HepG2 (cell line): ENCODE results near the gene PPFIA4. TPM values are rescaled to one million over a fixed set of nuclear protein-coding genes. Genes with fewer than 3 reads are reported as not detected.

ENCODE experiments used
- ATAC-seq: fragments of 200-7000 bp; cut with Tn5 transposase; 3 replicates; pipeline ENCODE4 v1.9.1; 2020; ENCODE audit warnings: mild to moderate bottlenecking, moderate library complexity
- BruUV-seq: library from RNA; stranded (reverse); fragments of 400-500 nt; replicated peaks from 2 replicates; lab custom pipeline; 2021; lab: Mats Ljungman, UMichigan
- CTCF ChIA-PET: fragments of 300-600 bp; formaldehyde crosslinking; extraction: SDS; loops from one replicate; lab custom pipeline; 2021; ENCODE audit warnings: low total read pairs, inconsistent platforms, low intra/inter-chr PET ratio; lab: Yijun Ruan, JAX
- POLR2A ChIA-PET: fragments of 350-600 bp; sonication (Branson Sonifier 250); formaldehyde crosslinking; loops from one replicate; lab custom pipeline; 2020; ENCODE audit warnings: antibody characterized with exemption, inconsistent platforms; lab: Yijun Ruan, JAX
- DNase-seq: peaks from one replicate; pipeline ENCODE4 v3.0.0-alpha.2; 2015; ENCODE audit warnings: low spot score
- FAIRE-seq: peaks from 3 replicates; lab custom pipeline; 2011; peaks lifted over from hg19 to GRCh38; lab: Jason Lieb, UNC
- H2AFZ ChIP-seq: one replicate; pipeline ENCODE4 v1.6.1; 2011; ENCODE audit warnings: low read length, inconsistent platforms
- H3K27ac ChIP-seq: fragments of 300-600 bp; 3 replicates; pipeline ENCODE4 v1.8.0; 2011; ENCODE audit warnings: mixed run types, mild to moderate bottlenecking, mixed read lengths, low read length, inconsistent platforms; ENCODE audit not compliant: insufficient read depth; ENCODE audit errors: extremely low read length
- H3K27me3 ChIP-seq, 2 experiments: fragments of 200-600 bp in 1 of 2; 2 replicates in 1 of 2; 3 replicates in 1 of 2; pipeline versions ENCODE4 v1.6.0 to v1.8.0; 2011; ENCODE audit warnings: low read length in 2 of 2, mild to moderate bottlenecking in 2 of 2, moderate library complexity in 2 of 2, inconsistent platforms in 1 of 2; ENCODE audit not compliant: insufficient read depth in 2 of 2, control insufficient read depth in 1 of 2
- H3K36me3 ChIP-seq, 2 experiments: fragments of 200-600 bp in 1 of 2; replicated peaks in 1 of 2; 2 replicates in 1 of 2; 3 replicates in 1 of 2; pipeline versions ENCODE4 v1.5.1 to v1.8.0; 2011; ENCODE audit warnings: low read length in 2 of 2, inconsistent platforms in 1 of 2; ENCODE audit not compliant: insufficient read depth in 2 of 2, control insufficient read depth in 1 of 2
- H3K4me1 ChIP-seq: 2 replicates; pipeline ENCODE4 v1.5.1; 2012; ENCODE audit warnings: low read length, inconsistent platforms; ENCODE audit not compliant: insufficient read depth
- H3K4me2 ChIP-seq: 2 replicates; pipeline ENCODE4 v1.6.0; 2011; ENCODE audit warnings: low read depth, low read length, inconsistent platforms
- H3K4me3 ChIP-seq, 3 experiments: fragments of 200-600 bp in 1 of 3; sonication (generic), shearing (Covaris generic) in 1 of 3; replicated peaks in 1 of 3; 2 replicates each; pipeline ENCODE4 v1.5.1; 2011 to 2016; ENCODE audit warnings: low read length in 3 of 3, inconsistent platforms in 2 of 3, low read depth in 2 of 3, mild to moderate bottlenecking in 2 of 3, control low read depth in 1 of 3, mixed read lengths in 1 of 3; ENCODE audit not compliant: insufficient read depth in 1 of 3
- H3K79me2 ChIP-seq: one replicate; pipeline ENCODE4 v1.6.1; 2011; ENCODE audit warnings: low read length, inconsistent platforms; ENCODE audit not compliant: insufficient read depth
- H3K9ac ChIP-seq: 2 replicates; pipeline ENCODE4 v1.6.0; 2011; ENCODE audit warnings: mild to moderate bottlenecking, low read depth, low read length, inconsistent platforms; ENCODE audit not compliant: insufficient read depth
- H3K9me3 ChIP-seq: 2 replicates; pipeline ENCODE4 v1.5.1; 2012; ENCODE audit warnings: mild to moderate bottlenecking, low read length
- H4K20me1 ChIP-seq: 2 replicates; pipeline ENCODE4 v1.6.0; 2011; ENCODE audit warnings: inconsistent platforms, mild to moderate bottlenecking, low read length, moderate library complexity; ENCODE audit not compliant: insufficient read depth
- ZFYVE20 ChIP-seq: sonication (generic); formaldehyde crosslinking; IDR thresholded peaks from 2 replicates; pipeline ENCODE4 v1.8.0; 2023; ENCODE audit warnings: low read depth, mild to moderate bottlenecking, moderate library complexity, missing genetic modification reagents, borderline replicate concordance
- ZNF263 ChIP-seq: sonication (generic); formaldehyde crosslinking; IDR thresholded peaks from 2 replicates; pipeline ENCODE4 v1.4.0; 2020; ENCODE audit warnings: missing genetic modification reagents
- ZSCAN31 ChIP-seq: sonication (generic); formaldehyde crosslinking; IDR thresholded peaks from 2 replicates; pipeline ENCODE4 v1.5.0; 2020; ENCODE audit warnings: low read depth, mild to moderate bottlenecking, missing genetic modification reagents
- WGBS: methylation state at CpG from one replicate; pipeline ENCODE4 v1.1.6; 2017; ENCODE audit warnings: low lambda C conversion rate; 5-methylcytosine and 5-hydroxymethylcytosine counted together
- in situ Hi-C: cut with HindIII; loops from 2 replicates; pipeline ENCODE4 v1.10.0; 2017; ENCODE audit warnings: low pct_unique_long_range_greater_than_20kb; ENCODE audit not compliant: extremely low pct_ligation_motif_present
- intact Hi-C: fragments of 100-400 bp; cut with micrococcal nuclease; formaldehyde crosslinking; loops from one replicate; pipeline ENCODE4 v1.10.0; 2022; ENCODE audit not compliant: unreplicated experiment
- polyA plus RNA-seq, 8 experiments: library from polyadenylated mRNA; depleted of rRNA in 3 of 8; stranded (reverse) in 7 of 8; unstranded in 1 of 8; fragments of >200 nt; fragmentation: Illumina TruSeq in 4 of 8; extraction: Trizol in 4 of 8; gene quantifications; 2 replicates each; pipeline versions ENCODE4 v1.2.1 to v1.2.3, GENCODE V29; 2011 to 2016; ENCODE audit warnings: low read depth in 4 of 8, missing spikeins in 1 of 8, mixed read lengths in 1 of 8; ENCODE audit not compliant: insufficient read depth in 1 of 8
- total RNA-seq, 5 experiments: library from RNA; depleted of rRNA; stranded (reverse); fragments of >200 nt; fragmentation: Illumina TruSeq; extraction: Trizol; gene quantifications; 2 replicates each; pipeline ENCODE4 v1.2.3, GENCODE V29; 2016; ENCODE audit warnings: low read depth in 1 of 5

Gene PPFIA4
- total and polyA plus RNA-seq, 2 of the 13 experiments (the other 11 are each of a cell fraction or from before 2014, with no cell fraction given): 6.4 TPM; not detected in 1

- H3K9ac ChIP-seq: no peak overlapping the region
- 21% methylated on average over 5 of the region's 5 CpGs for WGBS
- no peaks in the 10 kb centered on the region for H4K20me1 ChIP-seq
- DNase-seq (no peak), ATAC-seq (no peak), FAIRE-seq (no peak)
- H3K27ac ChIP-seq: no peak overlapping the region
- H3K27me3 ChIP-seq: peaks cover 6 to 30% of the 10 kb centered on the region in 2 experiments; a peak in 3 of 5 replicates
- BruUV-seq: no TSS peak
- in situ Hi-C loops: no loop called here
- no peak overlapping the region for H3K4me3 ChIP-seq
- no peaks in the 10 kb centered on the region for H3K79me2 ChIP-seq
- CTCF ChIA-PET: no interaction called here
- no peaks in the 10 kb centered on the region for H3K36me3 ChIP-seq
- no peak overlapping the region for H2AFZ ChIP-seq
- intact Hi-C loops: no loop called here
- POLR2A ChIA-PET: no interaction called here
- no peaks in the 10 kb centered on the region for H3K9me3 ChIP-seq
- peaks cover 23% of the 10 kb centered on the region; the same call in 1 of the 2 replicates for H3K4me1 ChIP-seq
- no peak overlapping the region for H3K4me2 ChIP-seq
- no peak for TF ChIP-seq ZFYVE20 (CRISPR knock-in tag)
Observed at GRCh38 chr1:203124546-203125317, 98.4 kb downstream of the PPFIA4 start.

- H3K36me3 ChIP-seq: no peaks in the 10 kb centered on the region
- FAIRE-seq (peak; percentile 77), ATAC-seq (no peak), DNase-seq (no peak)
- intact Hi-C loops: no loop called here
- no peak overlapping the region for H2AFZ ChIP-seq
- TF ChIP-seq ZNF263 (CRISPR knock-in tag) (peak; percentile 46; the same call in 1 of the 2 replicates), ZSCAN31 (CRISPR knock-in tag) (no peak)
- TF ChIP-seq, all 625 proteins: peak for 1
- H3K4me2 ChIP-seq: no peak overlapping the region
- H3K79me2 ChIP-seq: no peaks in the 10 kb centered on the region
- H3K9me3 ChIP-seq: no peaks in the 10 kb centered on the region
- BruUV-seq: no TSS peak
- 7% methylated on average over 7 of the region's 8 CpGs for WGBS
- in situ Hi-C loops: no loop called here
- POLR2A ChIA-PET: no interaction called here
- no peaks in the 10 kb centered on the region for H4K20me1 ChIP-seq
- peaks cover 7 to 30% of the 10 kb centered on the region in 2 experiments; a peak in 4 of 5 replicates for H3K27me3 ChIP-seq
- no peak overlapping the region for H3K27ac ChIP-seq
- CTCF ChIA-PET: no interaction called here
- no peak overlapping the region for H3K4me3 ChIP-seq
- H3K9ac ChIP-seq: no peak overlapping the region
- peaks cover 23% of the 10 kb centered on the region; the same call in 1 of the 2 replicates for H3K4me1 ChIP-seq
Observed at GRCh38 chr1:203126151-203126865, 100.0 kb downstream of the PPFIA4 start.
